Skin of body (tissue), 2 donors: ENCODE data around the gene SACS. TPM values are rescaled to one million over a fixed set of nuclear protein-coding genes. Genes with fewer than 3 reads are reported as not detected.

Experiments used
- DNase-seq: peaks from one replicate; lab custom pipeline; 2025; lab: John Stamatoyannopoulos, UW
- total RNA-seq: library from RNA; depleted of rRNA; stranded (reverse); fragments of >200 nt; gene quantifications from one replicate; pipeline ENCODE4 v1.2.3, GENCODE V29; 2014

Gene SACS, protein sequence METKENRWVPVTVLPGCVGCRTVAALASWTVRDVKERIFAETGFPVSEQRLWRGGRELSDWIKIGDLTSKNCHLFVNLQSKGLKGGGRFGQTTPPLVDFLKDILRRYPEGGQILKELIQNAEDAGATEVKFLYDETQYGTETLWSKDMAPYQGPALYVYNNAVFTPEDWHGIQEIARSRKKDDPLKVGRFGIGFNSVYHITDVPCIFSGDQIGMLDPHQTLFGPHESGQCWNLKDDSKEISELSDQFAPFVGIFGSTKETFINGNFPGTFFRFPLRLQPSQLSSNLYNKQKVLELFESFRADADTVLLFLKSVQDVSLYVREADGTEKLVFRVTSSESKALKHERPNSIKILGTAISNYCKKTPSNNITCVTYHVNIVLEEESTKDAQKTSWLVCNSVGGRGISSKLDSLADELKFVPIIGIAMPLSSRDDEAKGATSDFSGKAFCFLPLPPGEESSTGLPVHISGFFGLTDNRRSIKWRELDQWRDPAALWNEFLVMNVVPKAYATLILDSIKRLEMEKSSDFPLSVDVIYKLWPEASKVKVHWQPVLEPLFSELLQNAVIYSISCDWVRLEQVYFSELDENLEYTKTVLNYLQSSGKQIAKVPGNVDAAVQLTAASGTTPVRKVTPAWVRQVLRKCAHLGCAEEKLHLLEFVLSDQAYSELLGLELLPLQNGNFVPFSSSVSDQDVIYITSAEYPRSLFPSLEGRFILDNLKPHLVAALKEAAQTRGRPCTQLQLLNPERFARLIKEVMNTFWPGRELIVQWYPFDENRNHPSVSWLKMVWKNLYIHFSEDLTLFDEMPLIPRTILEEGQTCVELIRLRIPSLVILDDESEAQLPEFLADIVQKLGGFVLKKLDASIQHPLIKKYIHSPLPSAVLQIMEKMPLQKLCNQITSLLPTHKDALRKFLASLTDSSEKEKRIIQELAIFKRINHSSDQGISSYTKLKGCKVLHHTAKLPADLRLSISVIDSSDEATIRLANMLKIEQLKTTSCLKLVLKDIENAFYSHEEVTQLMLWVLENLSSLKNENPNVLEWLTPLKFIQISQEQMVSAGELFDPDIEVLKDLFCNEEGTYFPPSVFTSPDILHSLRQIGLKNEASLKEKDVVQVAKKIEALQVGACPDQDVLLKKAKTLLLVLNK (N-terminal part only)
- total RNA-seq, result 25.7 TPM

DNA sequence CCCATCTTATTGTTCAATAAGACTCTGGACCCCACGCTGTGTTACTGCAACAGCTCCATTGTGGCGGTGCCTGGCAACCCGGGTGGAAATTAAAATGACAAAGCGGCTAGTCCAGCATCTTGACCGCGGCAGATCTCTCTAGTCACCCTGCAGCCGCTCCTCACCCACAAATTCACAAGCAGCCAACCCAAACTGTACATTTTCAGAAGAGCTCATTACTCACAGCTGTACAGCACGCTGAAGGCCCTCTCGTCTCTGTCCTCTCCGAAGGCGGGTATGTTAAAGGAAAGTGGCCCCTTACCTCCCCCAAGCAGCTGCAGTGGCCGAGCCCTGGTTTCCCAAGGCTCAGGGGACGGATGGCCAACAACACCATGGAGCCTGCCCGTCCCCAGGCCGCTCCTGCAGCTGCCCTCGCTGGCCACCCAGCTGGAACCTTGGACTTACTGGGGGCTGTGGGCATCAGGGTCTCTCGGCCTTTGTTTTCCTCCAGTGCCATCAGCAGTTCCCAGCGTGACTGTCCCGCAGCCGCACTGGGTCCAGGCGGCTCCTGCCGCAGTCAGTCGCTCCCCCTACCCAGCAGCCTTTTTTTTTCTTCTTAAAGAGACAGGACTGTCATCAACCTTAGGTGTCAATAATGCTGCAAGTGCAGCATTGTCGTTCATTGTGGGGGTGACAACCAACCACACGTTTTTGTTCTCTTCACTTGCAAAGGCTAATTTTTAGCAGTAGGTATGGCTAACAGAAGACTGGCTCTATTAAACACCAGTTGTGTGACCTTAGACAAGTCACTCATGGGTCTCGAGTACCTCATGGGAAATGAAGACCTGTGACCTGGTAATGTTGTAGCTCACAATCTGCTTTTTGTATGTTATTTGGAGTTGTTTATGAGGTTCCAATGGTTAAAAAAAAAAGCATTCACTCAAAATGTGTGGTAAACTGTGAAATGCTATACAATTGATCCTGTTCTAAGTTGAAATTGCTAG, at the start of gene SACS:
Gene SACS (minus strand): TSS at position 532 of the 983 bp plus-strand sequence. CDS start 22,463 bp downstream, outside the sequence.
- DNase-seq, result peak; percentile 23

GRCh38 chr13:23480324-23480723, 46.8 kb upstream of the SACS start:
- DNase-seq, result no peak

DNA sequence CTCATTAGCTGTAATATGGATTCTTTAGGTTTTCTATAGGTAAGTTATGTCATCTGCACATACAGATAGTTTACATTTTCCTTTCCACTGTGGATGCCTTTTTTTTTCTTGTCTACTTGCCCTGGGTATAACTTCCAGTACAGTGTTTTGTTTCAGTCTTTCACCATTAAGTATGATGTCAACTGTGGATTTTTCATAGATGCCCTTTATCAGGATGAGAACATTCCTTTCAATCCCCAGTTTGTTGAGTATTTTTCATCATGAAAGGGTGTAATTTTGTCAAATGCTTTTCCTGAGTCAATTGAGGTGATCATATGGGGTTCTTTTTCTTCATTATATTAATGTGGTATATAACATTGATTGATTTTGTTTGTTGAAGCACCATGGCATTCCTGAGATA, 43.6 kb upstream of the SACS start:
- no peak for DNase-seq

DNA sequence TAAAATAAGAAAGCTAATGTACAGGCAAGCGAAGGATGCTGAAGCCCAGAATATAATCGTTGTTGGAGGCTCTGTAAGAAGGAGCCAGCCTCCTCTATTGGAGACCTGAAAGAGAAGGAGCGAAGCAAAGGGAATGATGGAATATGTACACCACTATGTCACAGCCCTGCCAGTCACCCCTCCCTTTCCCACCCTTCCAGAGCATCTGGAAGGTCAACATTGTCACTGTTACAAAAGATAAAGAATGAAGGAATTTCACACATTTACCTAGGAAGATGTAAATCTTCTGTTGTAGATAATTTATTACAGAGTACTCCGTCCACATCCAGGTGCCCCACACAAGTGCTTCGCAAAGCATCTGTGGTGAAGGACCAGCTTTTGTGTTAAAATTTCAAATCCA, 39.7 kb upstream of the SACS start:
- DNase-seq, result no peak

DNA sequence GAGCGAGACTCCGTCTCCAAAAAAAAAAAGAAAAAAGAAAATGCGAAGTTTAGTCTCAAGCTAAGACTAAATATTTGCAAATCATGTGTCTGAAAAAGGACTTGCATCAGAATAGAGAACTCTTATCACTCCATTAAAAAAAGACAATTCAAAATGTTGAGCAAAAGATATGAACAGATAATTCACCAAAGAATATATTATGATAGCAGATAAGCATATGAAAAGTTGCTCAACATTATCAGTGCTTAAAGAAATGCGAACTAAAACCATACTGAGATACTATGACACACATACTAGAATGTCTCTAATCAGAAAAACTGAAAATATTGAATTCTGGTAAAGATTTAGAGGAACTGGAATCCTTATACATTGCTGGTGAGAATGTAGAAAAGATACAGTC, 38.7 kb upstream of the SACS start:
- DNase-seq, result no peak

DNA sequence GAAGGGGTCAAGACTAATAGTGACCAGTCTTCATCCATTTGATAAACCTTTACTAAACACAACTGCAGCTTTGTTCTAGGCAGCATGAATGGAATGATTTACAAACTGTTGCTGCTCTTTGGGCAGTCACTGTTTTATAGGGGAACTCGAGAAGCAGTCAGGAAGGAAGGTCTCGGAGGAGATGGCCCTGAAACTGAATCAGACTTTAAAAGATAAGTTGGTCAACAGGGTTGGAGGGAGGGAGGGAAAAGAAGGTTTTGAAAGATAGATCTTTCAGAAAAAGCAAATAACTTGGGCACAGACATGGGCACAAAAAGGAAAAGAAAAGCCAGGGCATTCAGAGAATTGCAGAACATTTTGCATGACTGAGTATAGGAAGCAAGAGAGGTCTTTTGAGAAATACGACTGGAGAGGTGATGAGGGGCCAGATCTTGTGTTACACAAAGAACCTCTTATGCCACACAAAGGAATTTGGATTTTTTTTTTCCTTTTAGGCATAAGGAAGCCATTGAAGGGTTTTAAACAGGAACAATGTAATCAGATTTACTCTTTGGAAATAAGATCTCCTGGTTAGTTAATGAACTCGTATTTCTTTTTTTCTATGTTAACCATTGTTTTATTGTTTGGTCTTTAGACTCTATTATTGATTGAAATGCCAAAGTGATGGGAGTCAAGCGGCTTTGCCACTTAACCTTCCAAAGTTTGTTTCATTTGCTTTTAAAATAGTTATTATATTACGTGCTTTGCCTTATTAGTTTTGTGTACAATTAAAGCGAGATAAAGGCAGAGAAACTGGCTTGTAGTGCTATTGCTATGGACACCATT, 37.5 kb upstream of the SACS start:
- no peak for DNase-seq

DNA sequence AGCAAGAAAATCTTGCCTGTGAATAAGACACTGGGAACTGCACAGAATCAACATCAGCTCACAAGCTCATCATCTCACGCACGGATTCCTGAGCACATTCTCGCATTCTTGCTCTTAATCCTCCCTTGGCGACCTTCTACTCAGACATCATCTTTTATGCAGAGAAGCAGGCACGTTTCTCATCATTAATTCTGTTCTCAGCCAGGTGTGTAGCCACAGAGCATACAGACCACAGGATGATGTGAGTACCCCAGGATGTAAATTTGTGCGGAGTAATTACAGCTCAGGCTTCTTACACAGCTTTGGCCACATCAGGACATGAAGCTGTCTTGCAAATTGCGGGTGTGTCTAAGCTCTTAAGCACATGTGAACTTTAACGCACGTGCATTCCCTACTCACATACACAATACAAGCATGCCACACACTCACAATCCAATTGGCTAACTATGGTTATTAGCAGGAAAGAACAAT, 36.5 kb upstream of the SACS start:
- DNase-seq, result peak; percentile 89

DNA sequence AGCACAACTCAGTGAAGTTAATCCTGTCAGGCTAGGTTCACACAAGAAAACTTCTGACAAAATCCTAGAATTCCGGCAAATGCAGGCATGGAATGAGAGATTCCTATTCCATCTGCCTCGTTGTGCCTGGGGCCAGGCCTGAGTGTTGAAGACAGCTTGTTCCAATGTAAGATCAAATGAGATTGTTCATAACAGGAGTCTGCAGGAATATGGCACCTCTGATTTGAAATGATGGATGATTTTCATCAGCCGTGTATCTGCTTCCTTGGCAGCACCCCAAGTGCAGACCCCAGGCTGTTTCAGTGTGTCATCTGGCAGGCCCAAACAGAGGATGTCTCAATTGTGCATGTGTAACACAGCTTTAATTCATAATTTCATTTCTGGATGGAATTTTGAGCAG, 35.3 kb upstream of the SACS start:
- peak; percentile 74 for DNase-seq

GRCh38 chr13:23467932-23468278, 34.4 kb upstream of the SACS start:
- DNase-seq, result no peak

DNA sequence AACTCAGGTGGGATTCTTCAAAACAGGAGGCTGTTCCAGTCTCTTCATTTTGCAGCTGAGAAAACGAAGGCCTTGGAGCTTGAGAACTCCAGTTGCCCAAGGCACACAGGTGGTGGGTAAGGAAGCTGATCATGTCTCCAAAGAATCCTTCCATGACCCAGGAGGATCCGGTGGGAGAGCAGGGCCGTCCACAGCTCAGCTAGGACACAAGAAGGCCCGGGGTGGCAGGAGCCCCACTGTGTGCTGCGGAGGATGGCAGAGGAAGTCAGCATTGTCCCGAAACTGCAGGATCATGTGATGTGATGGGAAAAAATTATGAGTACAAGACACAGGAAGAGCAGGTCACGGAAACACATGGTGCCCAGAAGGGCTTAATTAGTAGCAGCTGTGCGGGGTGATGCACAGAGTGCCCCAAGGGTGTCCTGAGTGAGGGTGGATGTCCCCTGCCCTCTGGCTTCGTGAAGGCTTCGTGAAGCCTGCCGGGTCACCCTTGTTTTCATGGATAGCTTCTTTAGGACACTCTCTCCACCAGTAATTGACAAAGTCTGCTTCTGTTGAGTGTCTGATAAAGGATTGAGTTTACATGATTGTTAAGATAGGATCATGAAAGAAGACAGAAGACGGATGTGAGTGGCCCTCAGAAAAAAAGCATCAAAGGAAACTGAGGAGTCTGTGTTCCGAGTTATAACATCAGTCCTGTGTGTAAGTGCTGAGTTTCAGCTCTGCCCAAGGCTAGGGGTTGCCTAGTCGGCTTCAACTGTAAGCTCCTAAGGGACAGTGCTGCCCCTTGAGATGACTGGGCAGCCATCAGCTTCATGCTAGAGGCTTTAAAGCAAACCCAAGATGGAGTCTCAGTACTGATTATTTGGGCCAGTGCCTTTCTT, 33.8 kb upstream of the SACS start:
- DNase-seq, result peak; percentile 66

- peak; percentile 69 for DNase-seq
Observed at GRCh38 chr13:23466144-23467002, 32.9 kb upstream of the SACS start.

DNA sequence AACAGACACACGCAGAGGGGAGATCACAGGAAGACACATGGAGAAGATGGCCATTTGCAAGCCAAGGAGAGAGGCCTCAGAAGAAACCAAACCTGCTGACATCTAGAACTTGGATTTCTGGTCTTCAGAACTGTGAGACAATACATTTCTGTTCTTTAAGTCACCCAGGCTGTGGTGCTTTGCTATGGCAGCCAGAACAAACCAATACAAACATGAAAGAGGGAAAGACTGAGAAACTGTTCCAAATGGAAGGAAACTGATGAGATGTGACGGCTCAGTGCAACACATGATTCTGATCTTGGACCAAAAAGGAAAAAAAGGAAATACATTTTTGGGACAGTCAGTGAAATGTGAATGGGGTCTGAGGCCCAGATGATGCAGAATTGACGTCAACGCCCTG, 30.2 kb upstream of the SACS start:
- DNase-seq, result peak; percentile 76

GRCh38 chr13:23462815-23463559, 29.5 kb upstream of the SACS start:
- DNase-seq, result no peak

DNA sequence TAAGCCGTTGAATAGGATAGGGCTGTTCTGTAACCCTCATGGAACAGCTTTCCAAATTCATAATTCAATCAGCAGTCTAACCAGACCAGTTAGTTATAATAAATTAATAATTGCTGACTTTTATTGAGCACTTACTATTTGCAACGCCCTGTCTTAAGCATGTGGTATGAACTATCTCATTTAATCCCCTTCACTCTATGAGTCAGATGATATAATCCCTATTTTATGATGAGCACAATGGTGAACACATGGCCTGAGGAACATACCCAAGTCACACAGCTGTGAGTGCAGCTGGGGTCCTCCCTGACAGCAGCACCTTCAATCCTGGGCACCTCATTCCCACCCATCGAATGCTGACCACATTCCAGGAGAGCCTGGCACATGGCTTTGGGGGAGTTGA, 28.0 kb upstream of the SACS start:
- no peak for DNase-seq

GRCh38 chr13:23460921-23461320, 27.4 kb upstream of the SACS start:
- no peak for DNase-seq

GRCh38 chr13:23460309-23460708, 26.8 kb upstream of the SACS start:
- no peak for DNase-seq

DNA sequence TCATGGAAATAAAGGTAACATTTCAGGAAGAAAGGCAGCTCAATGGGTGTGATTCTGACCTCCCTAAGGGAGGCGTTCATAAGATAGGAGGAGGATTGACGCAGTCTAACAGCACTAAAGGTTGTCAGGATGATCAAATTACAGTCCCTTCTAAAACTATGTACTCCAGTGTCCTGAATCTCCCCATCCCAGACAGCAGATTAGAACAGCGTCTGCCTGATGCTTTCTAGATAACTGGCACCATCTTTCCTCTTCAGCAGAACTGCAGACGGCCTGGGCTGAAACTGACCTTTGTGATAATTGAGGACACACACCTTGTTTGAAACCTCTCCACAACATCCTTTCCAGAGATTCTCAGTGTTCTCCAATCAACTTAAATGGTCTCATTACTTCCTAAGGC, 25.5 kb upstream of the SACS start:
- no peak for DNase-seq
